ENCODE data around the gene RPS8. TPM values are rescaled to one million over a fixed set of nuclear protein-coding genes. Genes with fewer than 3 reads are reported as not detected.

The RPS8 gene
- total and polyA plus RNA-seq, 2 of the 8 experiments (the other 6 are each of a cell fraction or from before 2014, with no cell fraction given) = 2,261 to 2,407 TPM

- Histone ChIP-seq H3K36me3 (ENCODE audit: control insufficient read depth in 2 of 4, insufficient read depth in 4 of 4, low read length in 3 of 4) (peaks cover 64 to 92% (median 85%) of the 10 kb centered on the region in 4 experiments), H2BK15ac (ENCODE audit: low read length) (no peak overlapping the region), H3K79me1 (ENCODE audit: low read depth, low read length) (0 out of 2 replicates have a peak, but pooled peaks cover 1% of the 10 kb centered on the region), H2BK20ac (ENCODE audit: low read length) (no peak overlapping the region), H3K27me3 (replicated peaks in 1 of 4; ENCODE audit: control insufficient read depth in 3 of 4, extremely low read depth in 1 of 4, insufficient read depth in 3 of 4, low read length in 3 of 4) (no peaks in the 10 kb centered on the region), H3K27ac (ENCODE audit: low read depth, low read length) (no peak overlapping the region), H3K14ac (ENCODE audit: insufficient read length) (no peak overlapping the region), H4K91ac (replicated peaks; ENCODE audit: insufficient read length, low read length) (no peak overlapping the region), H4K5ac (ENCODE audit: insufficient read length, low read depth, low read length) (no peak overlapping the region), H3K23ac (ENCODE audit: insufficient read length) (no peak overlapping the region), H3K4me1 (replicated peaks in 1 of 4; ENCODE audit: control insufficient read depth in 3 of 4, insufficient read depth in 4 of 4, low read length in 3 of 4) (no peaks in the 10 kb centered on the region), H2BK5ac (ENCODE audit: low read depth, low read length) (no peak overlapping the region), H3K4me3 (ENCODE audit: extremely low read depth in 1 of 4, insufficient read depth in 2 of 4, low read depth in 3 of 4, low read length in 4 of 4) (no peak overlapping the region), H2BK12ac (ENCODE audit: low read depth, low read length) (no peak overlapping the region), H3K4me2 (ENCODE audit: insufficient read depth in 1 of 2, low read depth in 2 of 2, low read length in 2 of 2) (no peak overlapping the region), H3K56ac (replicated peaks; ENCODE audit: insufficient read length, low read depth, low read length) (no peak overlapping the region), H3K18ac (ENCODE audit: extremely low read depth, low read length) (no peak overlapping the region), H2AK5ac (ENCODE audit: low read depth, low read length) (no peak overlapping the region), H2BK120ac (replicated peaks; ENCODE audit: low read depth, low read length) (no peak overlapping the region), H3K79me2 (ENCODE audit: control insufficient read depth in 1 of 2, insufficient read depth in 2 of 2, low read length in 2 of 2) (no peaks in the 10 kb centered on the region), H4K20me1 (replicated peaks in 1 of 2; ENCODE audit: control insufficient read depth in 1 of 2, insufficient read depth in 2 of 2, low read length in 2 of 2) (peaks cover 0 to 6% of the 10 kb centered on the region in 2 experiments), H3K23me2 (ENCODE audit: low read depth, low read length) (no peaks in the 10 kb centered on the region), H4K8ac (ENCODE audit: extremely low read depth, insufficient read depth, low read length) (no peak overlapping the region), H3K9ac (replicated peaks in 1 of 4; ENCODE audit: extremely low read depth in 1 of 4, low read depth in 3 of 4, low read length in 3 of 4) (no peak overlapping the region), H3K9me3 (ENCODE audit: insufficient read depth in 2 of 2, low read depth in 1 of 2, low read length in 1 of 2) (no peaks in the 10 kb centered on the region), H2AFZ (ENCODE audit: low read length) (no peak overlapping the region), H3K4ac (replicated peaks; ENCODE audit: insufficient read length, low read depth, low read length) (no peak overlapping the region)
- ChIA-PET CTCF (ENCODE audit: partially characterized antibody) (interaction anchor here (1.2 to 2.0 kb wide), 2 partner anchors 10 to 28 kb away, joined by 3 to 7 read pairs; no protein-coding TSS in a partner anchor), POLR2A (ENCODE audit: partially characterized antibody) (interaction anchor here (0.8 to 11.3 kb wide), 5 partner anchors 10 to 19 kb away, joined by 3 to 151 read pairs (median 29); partner anchors contain the start of genes KIF2C and RPS8)
- TF ChIP-seq SIX5 (IDR thresholded peaks at IDR 0.05; ENCODE audit: low read depth, low read length) (no peak), TEAD4 (IDR thresholded peaks at IDR 0.05; ENCODE audit: low read depth, low read length) (no peak), ZNF274 (IDR thresholded peaks at IDR 0.05; ENCODE audit: borderline replicate concordance, extremely low read depth, low read length) (no peak)
- FAIRE-seq (no peak), DNase-seq (ENCODE audit: low read depth in 1 of 2, low spot score in 2 of 2) (no peak)
- 91% methylated on average over 2 of the region's 2 CpGs; no CpG with 5 or more reads in 1 of the 2 experiments for WGBS, 2 experiments (ENCODE audit: extremely low coverage in 1 of 2, insufficient coverage in 1 of 2, insufficient read length in 1 of 2, insufficient replicate concordance in 2 of 2, low coverage in 1 of 2, low lambda C conversion rate in 2 of 2, missing lambda C conversion rate in 1 of 2)
Measured at GRCh38 chr1:44757420-44757819, 17.9 kb upstream of the RPS8 start.
